HepG2 (cell line): Measurements from ENCODE around the gene PPP1CC. TPM values are rescaled to one million over a fixed set of nuclear protein-coding genes. Genes with fewer than 3 reads are reported as not detected.

Experiments
- ATAC-seq: fragments of 200-7000 bp; cut with Tn5 transposase; 3 replicates; pipeline ENCODE4 v1.9.1; 2020; ENCODE audit warnings: mild to moderate bottlenecking, moderate library complexity
- BruUV-seq: library from RNA; stranded (reverse); fragments of 400-500 nt; replicated peaks from 2 replicates; lab custom pipeline; 2021; lab: Mats Ljungman, UMichigan
- CTCF ChIA-PET: fragments of 300-600 bp; formaldehyde crosslinking; extraction: SDS; loops from one replicate; lab custom pipeline; 2021; ENCODE audit warnings: low total read pairs, inconsistent platforms, low intra/inter-chr PET ratio; lab: Yijun Ruan, JAX
- POLR2A ChIA-PET: fragments of 350-600 bp; sonication (Branson Sonifier 250); formaldehyde crosslinking; loops from one replicate; lab custom pipeline; 2020; ENCODE audit warnings: antibody characterized with exemption, inconsistent platforms; lab: Yijun Ruan, JAX
- DNase-seq: peaks from one replicate; pipeline ENCODE4 v3.0.0-alpha.2; 2015; ENCODE audit warnings: low spot score
- FAIRE-seq: peaks from 3 replicates; lab custom pipeline; 2011; peaks lifted over from hg19 to GRCh38; lab: Jason Lieb, UNC
- H2AFZ ChIP-seq: one replicate; pipeline ENCODE4 v1.6.1; 2011; ENCODE audit warnings: low read length, inconsistent platforms
- H3K27ac ChIP-seq: fragments of 300-600 bp; 3 replicates; pipeline ENCODE4 v1.8.0; 2011; ENCODE audit warnings: mixed run types, mild to moderate bottlenecking, mixed read lengths, low read length, inconsistent platforms; ENCODE audit not compliant: insufficient read depth; ENCODE audit errors: extremely low read length
- H3K27me3 ChIP-seq, 2 experiments: fragments of 200-600 bp in 1 of 2; 2 replicates in 1 of 2; 3 replicates in 1 of 2; pipeline versions ENCODE4 v1.6.0 to v1.8.0; 2011; ENCODE audit warnings: low read length in 2 of 2, mild to moderate bottlenecking in 2 of 2, moderate library complexity in 2 of 2, inconsistent platforms in 1 of 2; ENCODE audit not compliant: insufficient read depth in 2 of 2, control insufficient read depth in 1 of 2
- H3K36me3 ChIP-seq, 2 experiments: fragments of 200-600 bp in 1 of 2; replicated peaks in 1 of 2; 2 replicates in 1 of 2; 3 replicates in 1 of 2; pipeline versions ENCODE4 v1.5.1 to v1.8.0; 2011; ENCODE audit warnings: low read length in 2 of 2, inconsistent platforms in 1 of 2; ENCODE audit not compliant: insufficient read depth in 2 of 2, control insufficient read depth in 1 of 2
- H3K4me1 ChIP-seq: 2 replicates; pipeline ENCODE4 v1.5.1; 2012; ENCODE audit warnings: low read length, inconsistent platforms; ENCODE audit not compliant: insufficient read depth
- H3K4me2 ChIP-seq: 2 replicates; pipeline ENCODE4 v1.6.0; 2011; ENCODE audit warnings: low read depth, low read length, inconsistent platforms
- H3K4me3 ChIP-seq, 3 experiments: fragments of 200-600 bp in 1 of 3; sonication (generic), shearing (Covaris generic) in 1 of 3; replicated peaks in 1 of 3; 2 replicates each; pipeline ENCODE4 v1.5.1; 2011 to 2016; ENCODE audit warnings: low read length in 3 of 3, inconsistent platforms in 2 of 3, low read depth in 2 of 3, mild to moderate bottlenecking in 2 of 3, control low read depth in 1 of 3, mixed read lengths in 1 of 3; ENCODE audit not compliant: insufficient read depth in 1 of 3
- H3K79me2 ChIP-seq: one replicate; pipeline ENCODE4 v1.6.1; 2011; ENCODE audit warnings: low read length, inconsistent platforms; ENCODE audit not compliant: insufficient read depth
- H3K9ac ChIP-seq: 2 replicates; pipeline ENCODE4 v1.6.0; 2011; ENCODE audit warnings: mild to moderate bottlenecking, low read depth, low read length, inconsistent platforms; ENCODE audit not compliant: insufficient read depth
- H3K9me3 ChIP-seq: 2 replicates; pipeline ENCODE4 v1.5.1; 2012; ENCODE audit warnings: mild to moderate bottlenecking, low read length
- H4K20me1 ChIP-seq: 2 replicates; pipeline ENCODE4 v1.6.0; 2011; ENCODE audit warnings: inconsistent platforms, mild to moderate bottlenecking, low read length, moderate library complexity; ENCODE audit not compliant: insufficient read depth
- HMG20A ChIP-seq: IDR thresholded peaks from 2 replicates; pipeline ENCODE4 v1.6.1; 2016; ENCODE audit warnings: borderline replicate concordance
- HOMEZ ChIP-seq: IDR thresholded peaks from 2 replicates; pipeline ENCODE4 v1.6.1; 2016; ENCODE audit warnings: low read depth
- MEIS1 ChIP-seq: sonication (generic); formaldehyde crosslinking; IDR thresholded peaks from 2 replicates; pipeline ENCODE4 v1.9.0; 2021; ENCODE audit warnings: mild to moderate bottlenecking, missing genetic modification reagents, moderate library complexity, borderline replicate concordance
- MIER3 ChIP-seq: IDR thresholded peaks from 2 replicates; pipeline ENCODE4 v1.6.1; 2016; ENCODE audit warnings: missing compliant biosample characterization, borderline replicate concordance
- MTF2 ChIP-seq: sonication (generic); formaldehyde crosslinking; IDR thresholded peaks from 2 replicates; pipeline ENCODE4 v1.5.0; 2020; ENCODE audit warnings: missing genetic modification reagents, borderline replicate concordance
- STAT5B ChIP-seq: sonication (generic); formaldehyde crosslinking; IDR thresholded peaks from 2 replicates; pipeline ENCODE4 v1.4.0; 2020; ENCODE audit warnings: missing genetic modification reagents
- ZBTB10 ChIP-seq: sonication (generic); formaldehyde crosslinking; IDR thresholded peaks from 2 replicates; pipeline ENCODE4 v1.4.0; 2020; ENCODE audit warnings: missing genetic modification reagents, borderline replicate concordance
- ZNF142 ChIP-seq: sonication (generic); formaldehyde crosslinking; IDR thresholded peaks from 2 replicates; pipeline ENCODE4 v1.4.0; 2020; ENCODE audit warnings: missing genetic modification reagents
- ZNF280B ChIP-seq: sonication (generic); formaldehyde crosslinking; IDR thresholded peaks from 2 replicates; pipeline ENCODE4 v1.5.0; 2020; ENCODE audit warnings: missing genetic modification reagents, mild to moderate bottlenecking, borderline replicate concordance
- ZNF768 ChIP-seq: sonication (generic); formaldehyde crosslinking; IDR thresholded peaks from 2 replicates; pipeline ENCODE4 v1.4.0; 2020; ENCODE audit warnings: missing genetic modification reagents
- ZNF780A ChIP-seq: sonication (generic); formaldehyde crosslinking; IDR thresholded peaks from 2 replicates; pipeline ENCODE4 v1.8.0; 2022; ENCODE audit warnings: mild to moderate bottlenecking, missing genetic modification reagents, moderate library complexity
- WGBS: methylation state at CpG from one replicate; pipeline ENCODE4 v1.1.6; 2017; ENCODE audit warnings: low lambda C conversion rate; 5-methylcytosine and 5-hydroxymethylcytosine counted together
- in situ Hi-C: cut with HindIII; loops from 2 replicates; pipeline ENCODE4 v1.10.0; 2017; ENCODE audit warnings: low pct_unique_long_range_greater_than_20kb; ENCODE audit not compliant: extremely low pct_ligation_motif_present
- intact Hi-C: fragments of 100-400 bp; cut with micrococcal nuclease; formaldehyde crosslinking; loops from one replicate; pipeline ENCODE4 v1.10.0; 2022; ENCODE audit not compliant: unreplicated experiment
- polyA plus RNA-seq, 8 experiments: library from polyadenylated mRNA; depleted of rRNA in 3 of 8; stranded (reverse) in 7 of 8; unstranded in 1 of 8; fragments of >200 nt; fragmentation: Illumina TruSeq in 4 of 8; extraction: Trizol in 4 of 8; gene quantifications; 2 replicates each; pipeline versions ENCODE4 v1.2.1 to v1.2.3, GENCODE V29; 2011 to 2016; ENCODE audit warnings: low read depth in 4 of 8, missing spikeins in 1 of 8, mixed read lengths in 1 of 8; ENCODE audit not compliant: insufficient read depth in 1 of 8
- total RNA-seq, 5 experiments: library from RNA; depleted of rRNA; stranded (reverse); fragments of >200 nt; fragmentation: Illumina TruSeq; extraction: Trizol; gene quantifications; 2 replicates each; pipeline ENCODE4 v1.2.3, GENCODE V29; 2016; ENCODE audit warnings: low read depth in 1 of 5

Gene PPP1CC
- total and polyA plus RNA-seq, 2 of the 13 experiments (the other 11 are each of a cell fraction or from before 2014, with no cell fraction given) = 178 to 187 TPM

GRCh38 chr12:110689281-110690126 lies 53.2 kb downstream of the PPP1CC start:
- DNase-seq = no peak
- CTCF ChIA-PET = no interaction called here
- Histone ChIP-seq H3K4me2 (peak overlapping the region; percentile 83), H3K27ac (no peak overlapping the region), H3K79me2 (no peaks in the 10 kb centered on the region), H2AFZ (no peak overlapping the region), H3K36me3 (no peaks in the 10 kb centered on the region), H3K9ac (no peak overlapping the region), H3K4me3 (peak overlapping the region; percentile 49 to 71 (median 59); a peak in 4 of 6 replicates), H3K27me3 (peaks cover 5 to 52% of the 10 kb centered on the region in 2 experiments), H3K9me3 (no peaks in the 10 kb centered on the region), H4K20me1 (no peaks in the 10 kb centered on the region), H3K4me1 (peaks cover 16% of the 10 kb centered on the region)
- ATAC-seq = peak; percentile 83
- POLR2A ChIA-PET = no interaction called here
- intact Hi-C loops (no loop called here), in situ Hi-C loops (no loop called here)
- 34% methylated on average over 5 of the region's 38 CpGs for WGBS
- FAIRE-seq = no peak
- no TSS peak for BruUV-seq
- no peak for TF ChIP-seq HOMEZ (CRISPR knock-in tag)
- no peak for TF ChIP-seq MIER3 (CRISPR knock-in tag)
- TF ChIP-seq ZNF280B (CRISPR knock-in tag) = no peak
- no peak for TF ChIP-seq ZNF780A
- TF ChIP-seq STAT5B (CRISPR knock-in tag) = no peak
- TF ChIP-seq MTF2 (CRISPR knock-in tag) = peak; percentile 40; the same call in 1 of the 2 replicates
- TF ChIP-seq MEIS1 (CRISPR knock-in tag) = no peak
- TF ChIP-seq ZBTB10 (CRISPR knock-in tag) = no peak
- TF ChIP-seq ZNF142 (CRISPR knock-in tag) = no peak
- no peak for TF ChIP-seq HMG20A (CRISPR knock-in tag)
- TF ChIP-seq ZNF768 (CRISPR knock-in tag) = no peak
